B cell (primary cell): ENCODE measurements around the gene COL19A1. TPM values are rescaled to one million over a fixed set of nuclear protein-coding genes. Genes with fewer than 3 reads are reported as not detected.

Experiments used
- ATAC-seq: fragments of 200-7000 bp; cut with Tn5 transposase; one replicate; pipeline ENCODE4 v1.10.0; 2021; ENCODE audit warnings: low read depth, mild to moderate bottlenecking, moderate number of reproducible peaks, moderate library complexity
- CTCF ChIA-PET: fragments of 350-600 bp; sonication (Branson Sonifier 250); formaldehyde crosslinking; loops from one replicate; lab custom pipeline; 2021; ENCODE audit warnings: antibody characterized with exemption, inconsistent platforms; lab: Charles Lee
- POLR2A ChIA-PET: fragments of 350-600 bp; sonication (Branson Sonifier 250); formaldehyde crosslinking; loops from one replicate; lab custom pipeline; 2021; ENCODE audit warnings: antibody characterized with exemption; lab: Charles Lee
- DNase-seq: peaks from one replicate; pipeline ENCODE4 v3.0.0; 2013
- H2AFZ ChIP-seq: 2 replicates; pipeline ENCODE4 v1.6.1; 2012; ENCODE audit warnings: mild to moderate bottlenecking, low read depth, low read length; ENCODE audit not compliant: insufficient read depth, poor library complexity, severe bottlenecking
- H3K27ac ChIP-seq, 2 donors: 1 replicate in 1 of 2; 2 replicates in 1 of 2; pipeline ENCODE4 v1.5.1; 2012 to 2013; ENCODE audit warnings: low read length in 2 of 2, mild to moderate bottlenecking in 2 of 2, moderate library complexity in 1 of 2
- H3K27me3 ChIP-seq, 4 experiments: fragments of 200-600 bp in 1 of 4; sonication (generic) in 1 of 4; replicated peaks in 1 of 4; 1 replicate in 2 of 4; 2 replicates in 2 of 4; pipeline versions ENCODE4 v1.6.1 to v1.7.0; 2013 to 2016; ENCODE audit warnings: low read length in 3 of 4, mild to moderate bottlenecking in 2 of 4, mixed read lengths in 1 of 4, moderate library complexity in 1 of 4; ENCODE audit not compliant: insufficient read depth in 4 of 4, control insufficient read depth in 3 of 4; ENCODE audit errors: control extremely low read depth in 1 of 4
- H3K36me3 ChIP-seq, 2 experiments: replicated peaks in 1 of 2; 1 replicate in 1 of 2; 2 replicates in 1 of 2; pipeline versions ENCODE4 v1.6.1 to v1.7.1; 2013; ENCODE audit warnings: low read length in 1 of 2; ENCODE audit not compliant: insufficient read depth in 2 of 2, control insufficient read depth in 1 of 2; ENCODE audit errors: control extremely low read depth in 1 of 2, extremely low read depth in 1 of 2
- H3K4me1 ChIP-seq, 2 donors: fragments of 200-600 bp in 1 of 2; sonication (generic) in 1 of 2; 1 replicate in 1 of 2; 2 replicates in 1 of 2; pipeline versions ENCODE4 v1.5.1 to v1.6.1; 2013 to 2017; ENCODE audit warnings: low read length in 2 of 2; ENCODE audit not compliant: control insufficient read depth in 2 of 2, insufficient read depth in 2 of 2
- H3K4me2 ChIP-seq: replicated peaks from 2 replicates; pipeline ENCODE3; 2012; ENCODE audit warnings: mild to moderate bottlenecking, low read depth, low read length; ENCODE audit not compliant: poor library complexity, severe bottlenecking
- H3K4me3 ChIP-seq, 5 experiments: fragments of 200-600 bp in 1 of 5; sonication (generic) in 1 of 5; 1 replicate in 3 of 5; 2 replicates in 2 of 5; pipeline versions ENCODE4 v1.5.1 to v1.7.0; 2011 to 2016; ENCODE audit warnings: low read length in 4 of 5, mild to moderate bottlenecking in 4 of 5, low read depth in 2 of 5, control low read depth in 1 of 5, moderate library complexity in 1 of 5; ENCODE audit not compliant: insufficient read depth in 1 of 5; ENCODE audit errors: control extremely low read depth in 1 of 5, extremely low read depth in 1 of 5
- H3K79me2 ChIP-seq: fragments of 200-600 bp; sonication (generic); one replicate; pipeline ENCODE4 v1.6.0; 2016; ENCODE audit warnings: low read length; ENCODE audit not compliant: control insufficient read depth, insufficient read depth
- H3K9ac ChIP-seq: fragments of 200-600 bp; sonication (generic); 2 replicates; pipeline ENCODE4 v1.6.1; 2017; ENCODE audit warnings: mild to moderate bottlenecking, low read length, moderate library complexity
- H3K9me3 ChIP-seq, 3 donors: one replicate each; pipeline versions ENCODE4 v1.6.1 to v1.7.1; 2013; ENCODE audit warnings: low read length in 2 of 3; ENCODE audit not compliant: control insufficient read depth in 2 of 3, insufficient read depth in 1 of 3; ENCODE audit errors: control extremely low read depth in 1 of 3
- H4K20me1 ChIP-seq: 2 replicates; pipeline ENCODE4 v1.6.0; 2012; ENCODE audit warnings: mild to moderate bottlenecking, low read length; ENCODE audit not compliant: insufficient read depth, control insufficient read depth, poor library complexity, severe bottlenecking
- H3K27ac Mint-ChIP-seq: one replicate; pipeline ENCODE4 v1.8.0; 2021; ENCODE audit warnings: mixed read lengths
- H3K27me3 Mint-ChIP-seq: one replicate; pipeline ENCODE4 v1.8.0; 2021; ENCODE audit warnings: mixed read lengths
- H3K4me1 Mint-ChIP-seq: one replicate; pipeline ENCODE4 v1.8.0; 2021; ENCODE audit warnings: mixed read lengths
- H3K4me3 Mint-ChIP-seq: one replicate; pipeline ENCODE4 v1.8.0; 2021; ENCODE audit warnings: mixed read lengths
- H3K9me3 Mint-ChIP-seq: one replicate; pipeline ENCODE4 v1.8.0; 2022; ENCODE audit warnings: mixed read lengths; ENCODE audit not compliant: insufficient read depth
- EZH2 ChIP-seq: IDR thresholded peaks from 2 replicates; pipeline ENCODE4 v1.6.1; 2012; ENCODE audit warnings: borderline replicate concordance, low read depth, mild to moderate bottlenecking, moderate library complexity, low read length; ENCODE audit not compliant: insufficient read depth, poor library complexity, severe bottlenecking
- WGBS: methylation state at CpG from one replicate; pipeline ENCODE4 v1.1.5; 2013; ENCODE audit warnings: missing lambda C conversion rate; ENCODE audit not compliant: insufficient coverage; 5-methylcytosine and 5-hydroxymethylcytosine counted together
- intact Hi-C: fragments of 100-400 bp; cut with micrococcal nuclease; formaldehyde crosslinking; loops from one replicate; pipeline ENCODE4 v1.10.0; 2022
- polyA plus RNA-seq: library from polyadenylated mRNA; depleted of rRNA; stranded (reverse); fragments of >200 nt; gene quantifications from 2 replicates; pipeline ENCODE4 v1.2.3, GENCODE V29; 2012
- total RNA-seq, 2 donors: library from RNA; stranded (reverse); fragments of 120-200 nt in 1 of 2; gene quantifications; 1 replicate in 1 of 2; 2 replicates in 1 of 2; pipeline versions ENCODE4 v1.2.3 to v1.2.4, GENCODE V29; 2013 to 2022
- TF ChIP-seq, protein P1 (sequence below): fragments of 200-600 bp; IDR thresholded peaks from one replicate; pipeline ENCODE4 v1.8.0; 2022; ENCODE audit warnings: antibody characterized with exemption, mild to moderate bottlenecking

Gene COL19A1
- total and polyA plus RNA-seq, 2 donors (not counting 1 experiment from before 2014, with no cell fraction given) = 14.6 to 61.4 TPM

DNA sequence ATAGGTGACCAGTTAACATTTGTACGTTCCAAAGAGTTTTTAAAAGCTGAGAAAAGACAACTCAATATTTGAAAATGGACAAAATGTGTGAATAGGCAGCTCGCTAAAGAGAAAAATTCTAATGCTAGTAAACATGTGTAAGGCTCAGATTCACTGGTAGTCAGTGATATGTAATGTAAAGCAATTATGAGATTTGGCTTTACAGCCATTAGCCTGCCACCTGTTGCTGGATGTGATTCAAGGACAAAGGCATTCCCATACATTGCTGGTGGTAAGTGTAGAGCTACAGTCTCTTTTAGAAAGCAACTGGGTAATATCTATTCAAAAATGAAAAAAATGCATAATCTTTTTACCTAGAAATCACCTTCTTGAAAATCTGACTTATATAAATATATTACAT is 114.3 kb downstream of the COL19A1 start:
- DNase-seq = no peak
- POLR2A ChIA-PET = no interaction called here
- Mint-ChIP-seq H3K4me1 (peaks cover 16% of the 10 kb centered on the region), H3K27me3 (no peaks in the 10 kb centered on the region), H3K4me3 (no peak overlapping the region), H3K27ac (no peak overlapping the region), H3K9me3 (no peaks in the 10 kb centered on the region)
- H3K9me3 ChIP-seq = no peaks in the 10 kb centered on the region
- H3K4me1 ChIP-seq = peaks cover 0 to 12% of the 10 kb centered on the region in 2 donors
- H3K27me3 ChIP-seq = no peaks in the 10 kb centered on the region
- no peak for ATAC-seq
- 100% methylated on average over 1 of the region's 2 CpGs for WGBS
- H2AFZ ChIP-seq = no peak overlapping the region
- no peak overlapping the region for H3K4me2 ChIP-seq
- no peaks in the 10 kb centered on the region for H4K20me1 ChIP-seq
- CTCF ChIA-PET = interaction anchor here (0.9 kb wide), 1 partner anchor 9 kb away, joined by 3 read pairs; no protein-coding TSS in a partner anchor
- intact Hi-C loops = no loop called here
- TF ChIP-seq EZH2 = no peak
- TF ChIP-seq, protein P1, sequence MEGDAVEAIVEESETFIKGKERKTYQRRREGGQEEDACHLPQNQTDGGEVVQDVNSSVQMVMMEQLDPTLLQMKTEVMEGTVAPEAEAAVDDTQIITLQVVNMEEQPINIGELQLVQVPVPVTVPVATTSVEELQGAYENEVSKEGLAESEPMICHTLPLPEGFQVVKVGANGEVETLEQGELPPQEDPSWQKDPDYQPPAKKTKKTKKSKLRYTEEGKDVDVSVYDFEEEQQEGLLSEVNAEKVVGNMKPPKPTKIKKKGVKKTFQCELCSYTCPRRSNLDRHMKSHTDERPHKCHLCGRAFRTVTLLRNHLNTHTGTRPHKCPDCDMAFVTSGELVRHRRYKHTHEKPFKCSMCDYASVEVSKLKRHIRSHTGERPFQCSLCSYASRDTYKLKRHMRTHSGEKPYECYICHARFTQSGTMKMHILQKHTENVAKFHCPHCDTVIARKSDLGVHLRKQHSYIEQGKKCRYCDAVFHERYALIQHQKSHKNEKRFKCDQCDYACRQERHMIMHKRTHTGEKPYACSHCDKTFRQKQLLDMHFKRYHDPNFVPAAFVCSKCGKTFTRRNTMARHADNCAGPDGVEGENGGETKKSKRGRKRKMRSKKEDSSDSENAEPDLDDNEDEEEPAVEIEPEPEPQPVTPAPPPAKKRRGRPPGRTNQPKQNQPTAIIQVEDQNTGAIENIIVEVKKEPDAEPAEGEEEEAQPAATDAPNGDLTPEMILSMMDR = no peak
- no peak overlapping the region for H3K9ac ChIP-seq
- no peak overlapping the region for H3K27ac ChIP-seq
- no peaks in the 10 kb centered on the region for H3K79me2 ChIP-seq
- H3K4me3 ChIP-seq = no peak overlapping the region
- H3K36me3 ChIP-seq = peaks cover 0 to 9% of the 10 kb centered on the region in 2 experiments

DNA sequence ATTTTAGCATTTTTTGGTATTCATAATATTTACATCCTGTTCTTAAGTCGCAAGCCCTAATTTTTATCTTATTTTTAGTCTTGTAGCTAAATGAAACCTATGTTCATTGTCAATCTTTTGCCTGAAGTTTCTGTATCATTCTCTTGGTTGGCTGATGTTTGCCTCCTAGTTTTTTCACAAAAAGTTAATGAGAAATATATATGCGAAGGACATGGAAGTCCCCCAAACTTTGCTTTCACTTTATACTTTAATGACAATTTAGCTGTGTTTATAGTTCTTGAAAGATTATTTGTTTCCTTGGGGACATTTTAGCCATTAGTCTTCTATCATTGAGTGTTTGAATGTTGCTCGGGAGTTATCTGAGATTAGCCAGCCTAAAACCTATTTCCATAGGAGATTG is 118.2 kb downstream of the COL19A1 start:
- Mint-ChIP-seq H3K9me3 (no peaks in the 10 kb centered on the region), H3K4me1 (peaks cover 38% of the 10 kb centered on the region), H3K27me3 (no peaks in the 10 kb centered on the region), H3K4me3 (no peak overlapping the region), H3K27ac (peak overlapping the region; percentile 46)
- peaks cover 8 to 25% of the 10 kb centered on the region in 2 donors for H3K4me1 ChIP-seq
- H3K9me3 ChIP-seq = no peaks in the 10 kb centered on the region
- H3K4me2 ChIP-seq = peak overlapping the region; percentile 13
- no peak for DNase-seq
- no peaks in the 10 kb centered on the region for H3K36me3 ChIP-seq
- no peaks in the 10 kb centered on the region for H4K20me1 ChIP-seq
- no peak overlapping the region for H2AFZ ChIP-seq
- no peak overlapping the region for H3K9ac ChIP-seq
- CTCF ChIA-PET = no interaction called here
- H3K27ac ChIP-seq = peak overlapping the region in 1 of 2 donors; percentile 58
- no peaks in the 10 kb centered on the region for H3K27me3 ChIP-seq
- H3K4me3 ChIP-seq = no peak overlapping the region
- intact Hi-C loops = no loop called here
- ATAC-seq = no peak
- WGBS = no CpG with 5 or more reads among the region's 3 CpGs
- POLR2A ChIA-PET = no interaction called here
- TF ChIP-seq EZH2 = no peak
- TF ChIP-seq, protein P1 = no peak
- H3K79me2 ChIP-seq = peaks cover 7% of the 10 kb centered on the region
